ENCODE data around the gene LPCAT1. TPM values are rescaled to one million over a fixed set of nuclear protein-coding genes. Genes with fewer than 3 reads are reported as not detected.
"Not testable (repeated sequence)": the region's sequence is repeated elsewhere in the genome, so short reads cannot be mapped to it uniquely, and the experiment has no call there.

Gene LPCAT1
- polyA plus RNA-seq, 4 donors = 4.5 to 22.3 (median 7.5) TPM

GRCh38 chr5:1564824-1565736, 41.3 kb upstream of the LPCAT1 start:
- H3K27me3 ChIP-seq (ENCODE audit: control insufficient read depth in 3 of 3, insufficient read depth in 3 of 3, low read length in 3 of 3) = no peaks in the 10 kb centered on the region
- no peak for FAIRE-seq

GRCh38 chr5:1564182-1564748, 40.5 kb upstream of the LPCAT1 start:
- WGBS, 3 donors = 69 to 84% (median 82%) methylated on average over 14 of the region's 14 CpGs
- no peak for FAIRE-seq
- DNase-seq = no peak

More at GRCh38 chr5:1564824-1565736, 41.3 kb upstream of the LPCAT1 start:
- Histone ChIP-seq H3K4me1 (ENCODE audit: control insufficient read depth in 3 of 3, insufficient read depth in 2 of 3, low read depth in 1 of 3, low read length in 2 of 3) (peaks cover 0 to 14% (median 0%) of the 10 kb centered on the region in 3 donors), H3K4me3 (ENCODE audit: low read depth in 1 of 3, low read length in 3 of 3) (no peak overlapping the region), H3K27ac (ENCODE audit: low read depth in 1 of 3, low read length in 2 of 3) (no peak overlapping the region), H3K36me3 (ENCODE audit: control insufficient read depth in 3 of 3, insufficient read depth in 2 of 3, low read depth in 1 of 3, low read length in 3 of 3) (peaks cover 0 to 13% (median 0%) of the 10 kb centered on the region in 3 donors), H3K9me3 (ENCODE audit: control insufficient read depth in 2 of 2, insufficient read depth in 1 of 2, low read depth in 1 of 2, low read length in 1 of 2) (peaks cover 0 to 4% of the 10 kb centered on the region in 2 donors)
- WGBS, 3 donors = 88 to 91% (median 90%) methylated on average over 22 of the region's 22 CpGs
- DNase-seq = no peak

DNA sequence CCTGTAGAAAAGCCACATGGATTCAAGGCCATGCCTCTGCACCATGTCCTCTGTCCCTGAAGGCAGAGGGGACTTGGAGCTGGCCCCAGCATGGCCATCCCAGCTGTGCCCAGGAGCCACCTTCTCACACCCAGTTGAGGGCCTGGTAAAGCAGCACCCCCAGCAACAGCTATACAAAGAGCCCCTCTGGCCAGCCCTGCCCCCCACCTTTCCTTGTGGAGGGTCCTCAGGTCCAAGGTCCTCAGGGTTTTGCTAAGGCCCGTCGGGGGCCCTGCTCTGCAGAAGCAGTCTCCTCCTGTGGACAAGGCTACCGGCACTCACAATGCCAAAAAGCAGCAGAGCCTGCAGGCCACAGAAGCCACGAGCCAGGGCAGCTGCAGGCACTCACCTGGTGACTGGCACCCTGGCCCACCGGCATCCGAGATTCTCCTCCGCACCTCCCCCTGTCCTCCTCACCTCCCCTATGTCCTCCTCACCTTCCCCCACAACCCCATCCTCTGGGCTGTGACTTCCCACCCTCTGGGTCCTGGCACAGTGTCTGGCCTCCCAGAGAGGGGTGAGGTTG, 39.9 kb upstream of the LPCAT1 start:
- 69 to 86% (median 76%) methylated on average over 7 of the region's 7 CpGs for WGBS, 3 donors
- H3K4me3 ChIP-seq (ENCODE audit: low read depth in 1 of 3, low read length in 3 of 3) = no peak overlapping the region
- FAIRE-seq (no peak), DNase-seq (no peak)
- H3K4me1 ChIP-seq (ENCODE audit: control insufficient read depth in 3 of 3, insufficient read depth in 2 of 3, low read depth in 1 of 3, low read length in 2 of 3) = peaks cover 0 to 12% (median 0%) of the 10 kb centered on the region in 3 donors
- H3K36me3 ChIP-seq (ENCODE audit: control insufficient read depth in 3 of 3, insufficient read depth in 2 of 3, low read depth in 1 of 3, low read length in 3 of 3) = peaks cover 0 to 13% (median 0%) of the 10 kb centered on the region in 3 donors
- H3K9me3 ChIP-seq (ENCODE audit: control insufficient read depth in 2 of 2, insufficient read depth in 1 of 2, low read depth in 1 of 2, low read length in 1 of 2) = peaks cover 0 to 3% of the 10 kb centered on the region in 2 donors
- no peak overlapping the region for H3K27ac ChIP-seq (ENCODE audit: low read depth in 1 of 3, low read length in 2 of 3)
- no peaks in the 10 kb centered on the region for H3K27me3 ChIP-seq (ENCODE audit: control insufficient read depth in 3 of 3, insufficient read depth in 3 of 3, low read length in 3 of 3)

More at GRCh38 chr5:1564182-1564748, 40.5 kb upstream of the LPCAT1 start:
- Histone ChIP-seq H3K27ac (ENCODE audit: low read depth in 1 of 3, low read length in 2 of 3) (no peak overlapping the region), H3K27me3 (ENCODE audit: control insufficient read depth in 3 of 3, insufficient read depth in 3 of 3, low read length in 3 of 3) (no peaks in the 10 kb centered on the region), H3K4me3 (ENCODE audit: low read depth in 1 of 3, low read length in 3 of 3) (no peak overlapping the region), H3K9me3 (ENCODE audit: control insufficient read depth in 2 of 2, insufficient read depth in 1 of 2, low read depth in 1 of 2, low read length in 1 of 2) (peaks cover 0 to 3% of the 10 kb centered on the region in 2 donors), H3K4me1 (ENCODE audit: control insufficient read depth in 3 of 3, insufficient read depth in 2 of 3, low read depth in 1 of 3, low read length in 2 of 3) (peaks cover 0 to 14% (median 0%) of the 10 kb centered on the region in 3 donors), H3K36me3 (ENCODE audit: control insufficient read depth in 3 of 3, insufficient read depth in 2 of 3, low read depth in 1 of 3, low read length in 3 of 3) (peaks cover 0 to 13% (median 0%) of the 10 kb centered on the region in 3 donors)

DNA sequence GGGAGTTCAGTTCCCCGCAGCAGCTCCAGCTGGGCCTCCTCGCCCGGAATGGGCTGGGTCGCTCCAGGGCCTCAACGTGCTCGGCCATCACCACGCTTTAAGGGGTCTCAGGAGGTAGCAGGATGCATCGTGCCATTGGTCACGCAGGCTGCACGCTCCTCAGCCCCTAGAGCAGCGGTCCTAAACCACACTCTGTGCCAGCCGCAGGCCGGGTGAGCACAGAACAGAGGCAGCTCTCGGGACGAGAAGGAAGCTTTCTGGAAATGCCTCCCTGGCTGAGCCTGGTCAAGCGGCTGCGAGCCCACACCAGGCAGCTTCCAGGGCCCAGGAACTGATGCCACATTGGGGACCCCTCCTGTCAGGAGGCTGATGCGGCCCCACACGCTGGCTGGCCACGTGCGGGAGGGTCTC, 39.3 kb upstream of the LPCAT1 start:
- DNase-seq (no peak), FAIRE-seq (no peak)
- no peak overlapping the region for H3K27ac ChIP-seq (ENCODE audit: low read depth in 1 of 3, low read length in 2 of 3)
- H3K36me3 ChIP-seq (ENCODE audit: control insufficient read depth in 3 of 3, insufficient read depth in 2 of 3, low read depth in 1 of 3, low read length in 3 of 3) = peaks cover 0 to 13% (median 0%) of the 10 kb centered on the region in 3 donors
- H3K9me3 ChIP-seq (ENCODE audit: control insufficient read depth in 2 of 2, insufficient read depth in 1 of 2, low read depth in 1 of 2, low read length in 1 of 2) = peaks cover 0 to 3% of the 10 kb centered on the region in 2 donors
- no peaks in the 10 kb centered on the region for H3K27me3 ChIP-seq (ENCODE audit: control insufficient read depth in 3 of 3, insufficient read depth in 3 of 3, low read length in 3 of 3)
- H3K4me3 ChIP-seq (ENCODE audit: low read depth in 1 of 3, low read length in 3 of 3) = no peak overlapping the region
- 89 to 93% (median 90%) methylated on average over 20 to 21 of the region's 21 CpGs for WGBS, 3 donors
- peaks cover 0 to 6% (median 0%) of the 10 kb centered on the region in 3 donors for H3K4me1 ChIP-seq (ENCODE audit: control insufficient read depth in 3 of 3, insufficient read depth in 2 of 3, low read depth in 1 of 3, low read length in 2 of 3)

DNA sequence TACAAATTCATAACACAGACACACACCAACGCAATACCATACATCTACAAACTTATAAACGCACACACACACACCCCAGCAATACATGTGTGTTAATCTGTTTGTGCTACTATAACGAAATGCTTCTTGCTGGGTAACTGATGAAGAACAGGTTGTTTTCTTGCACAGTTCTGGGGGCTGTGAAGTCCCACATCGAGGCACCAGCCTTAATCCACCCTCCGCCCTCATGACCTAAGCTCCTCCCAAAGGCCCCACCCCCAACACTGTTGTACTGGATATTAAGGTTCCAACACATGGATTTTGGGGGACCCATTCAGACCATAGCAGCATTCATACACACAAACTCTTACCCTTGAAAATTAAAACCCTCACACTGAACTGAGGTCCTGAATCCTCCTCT, 38.8 kb upstream of the LPCAT1 start:
- 81 to 88% (median 88%) methylated on average over 5 of the region's 5 CpGs for WGBS, 3 donors
- no peaks in the 10 kb centered on the region for H3K27me3 ChIP-seq (ENCODE audit: control insufficient read depth in 3 of 3, insufficient read depth in 3 of 3, low read length in 3 of 3)
- no peak overlapping the region for H3K4me3 ChIP-seq (ENCODE audit: low read depth in 1 of 3, low read length in 3 of 3)
- H3K27ac ChIP-seq (ENCODE audit: low read depth in 1 of 3, low read length in 2 of 3) = no peak overlapping the region
- FAIRE-seq (no peak), DNase-seq (no peak)
- peaks cover 0 to 13% (median 0%) of the 10 kb centered on the region in 3 donors for H3K36me3 ChIP-seq (ENCODE audit: control insufficient read depth in 3 of 3, insufficient read depth in 2 of 3, low read depth in 1 of 3, low read length in 3 of 3)
- peaks cover 0 to 3% of the 10 kb centered on the region in 2 donors for H3K9me3 ChIP-seq (ENCODE audit: control insufficient read depth in 2 of 2, insufficient read depth in 1 of 2, low read depth in 1 of 2, low read length in 1 of 2)
- peaks cover 0 to 2% (median 0%) of the 10 kb centered on the region in 3 donors for H3K4me1 ChIP-seq (ENCODE audit: control insufficient read depth in 3 of 3, insufficient read depth in 2 of 3, low read depth in 1 of 3, low read length in 2 of 3)

DNA sequence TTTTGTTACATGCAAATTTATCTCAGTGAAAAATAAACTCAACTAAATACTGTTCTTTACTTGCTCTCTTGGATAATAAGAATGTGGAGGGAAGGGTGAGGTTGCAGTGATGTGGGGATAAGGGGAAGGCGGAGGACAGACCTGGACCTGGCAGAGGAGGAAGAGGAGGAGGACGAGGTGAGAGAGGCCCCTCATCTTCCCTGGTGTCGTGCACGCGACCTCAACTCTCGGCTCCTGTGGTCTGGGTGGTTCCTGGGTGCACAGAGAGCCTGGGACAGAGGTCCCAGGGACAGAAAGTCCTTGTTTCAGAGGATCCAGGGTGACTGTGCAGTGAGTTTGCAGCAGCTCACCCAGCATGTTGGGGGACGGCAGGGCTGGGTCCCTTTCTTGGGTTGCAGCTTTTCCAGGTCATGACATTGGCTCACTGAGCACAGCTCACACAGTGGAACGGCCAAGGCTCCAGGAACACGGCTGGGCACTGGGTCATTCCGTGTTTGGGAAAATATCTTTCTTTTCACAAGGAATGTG, 37.7 kb upstream of the LPCAT1 start:
- Histone ChIP-seq H3K4me3 (ENCODE audit: low read depth in 1 of 3, low read length in 3 of 3) (no peak overlapping the region), H3K27me3 (ENCODE audit: control insufficient read depth in 3 of 3, insufficient read depth in 3 of 3, low read length in 3 of 3) (peaks cover 0 to 2% (median 0%) of the 10 kb centered on the region in 3 donors), H3K27ac (ENCODE audit: low read depth in 1 of 3, low read length in 2 of 3) (no peak overlapping the region), H3K9me3 (ENCODE audit: control insufficient read depth in 2 of 2, insufficient read depth in 1 of 2, low read depth in 1 of 2, low read length in 1 of 2) (peaks cover 0 to 3% of the 10 kb centered on the region in 2 donors), H3K4me1 (ENCODE audit: control insufficient read depth in 3 of 3, insufficient read depth in 2 of 3, low read depth in 1 of 3, low read length in 2 of 3) (no peaks in the 10 kb centered on the region), H3K36me3 (ENCODE audit: control insufficient read depth in 3 of 3, insufficient read depth in 2 of 3, low read depth in 1 of 3, low read length in 3 of 3) (peaks cover 0 to 11% (median 0%) of the 10 kb centered on the region in 3 donors)
- DNase-seq = no peak
- WGBS, 3 donors = 70 to 80% (median 77%) methylated on average over 10 of the region's 10 CpGs
- FAIRE-seq = no peak

- not testable (repeated sequence) for H3K4me1 ChIP-seq (ENCODE audit: control insufficient read depth in 3 of 3, insufficient read depth in 2 of 3, low read depth in 1 of 3, low read length in 2 of 3); H3K27ac ChIP-seq (ENCODE audit: low read depth in 1 of 3, low read length in 2 of 3); H3K27me3 ChIP-seq (ENCODE audit: control insufficient read depth in 3 of 3, insufficient read depth in 3 of 3, low read length in 3 of 3); H3K4me3 ChIP-seq (ENCODE audit: low read depth in 1 of 3, low read length in 3 of 3); FAIRE-seq; H3K36me3 ChIP-seq (ENCODE audit: control insufficient read depth in 3 of 3, insufficient read depth in 2 of 3, low read depth in 1 of 3, low read length in 3 of 3); H3K9me3 ChIP-seq (ENCODE audit: control insufficient read depth in 2 of 2, insufficient read depth in 1 of 2, low read depth in 1 of 2, low read length in 1 of 2); DNase-seq
- 85 to 93% (median 87%) methylated on average over 13 of the region's 13 CpGs for WGBS, 3 donors
These were observed 36.7 kb upstream of the LPCAT1 start for GRCh38 chr5:1560499-1560898.

GRCh38 chr5:1558944-1559343, 35.2 kb upstream of the LPCAT1 start:
- Histone ChIP-seq H3K27me3 (ENCODE audit: control insufficient read depth in 3 of 3, insufficient read depth in 3 of 3, low read length in 3 of 3) (peaks cover 0 to 2% (median 0%) of the 10 kb centered on the region in 3 donors), H3K4me3 (ENCODE audit: low read depth in 1 of 3, low read length in 3 of 3) (no peak overlapping the region), H3K36me3 (ENCODE audit: control insufficient read depth in 3 of 3, insufficient read depth in 2 of 3, low read depth in 1 of 3, low read length in 3 of 3) (no peaks in the 10 kb centered on the region), H3K9me3 (ENCODE audit: control insufficient read depth in 2 of 2, insufficient read depth in 1 of 2, low read depth in 1 of 2, low read length in 1 of 2) (peaks cover 0 to 3% of the 10 kb centered on the region in 2 donors), H3K4me1 (ENCODE audit: control insufficient read depth in 3 of 3, insufficient read depth in 2 of 3, low read depth in 1 of 3, low read length in 2 of 3) (no peaks in the 10 kb centered on the region), H3K27ac (ENCODE audit: low read depth in 1 of 3, low read length in 2 of 3) (no peak overlapping the region)
- DNase-seq (no peak), FAIRE-seq (no peak)
- 70 to 87% (median 76%) methylated on average over 6 of the region's 6 CpGs for WGBS, 3 donors

Data from small intestine (tissue), 7 donors.